ENCODE data around the gene EIF4E2. TPM values are rescaled to one million over a fixed set of nuclear protein-coding genes. Genes with fewer than 3 reads are reported as not detected.

The EIF4E2 gene
- total RNA-seq, 1 experiment from 2014 or later = 69.6 TPM

DNA sequence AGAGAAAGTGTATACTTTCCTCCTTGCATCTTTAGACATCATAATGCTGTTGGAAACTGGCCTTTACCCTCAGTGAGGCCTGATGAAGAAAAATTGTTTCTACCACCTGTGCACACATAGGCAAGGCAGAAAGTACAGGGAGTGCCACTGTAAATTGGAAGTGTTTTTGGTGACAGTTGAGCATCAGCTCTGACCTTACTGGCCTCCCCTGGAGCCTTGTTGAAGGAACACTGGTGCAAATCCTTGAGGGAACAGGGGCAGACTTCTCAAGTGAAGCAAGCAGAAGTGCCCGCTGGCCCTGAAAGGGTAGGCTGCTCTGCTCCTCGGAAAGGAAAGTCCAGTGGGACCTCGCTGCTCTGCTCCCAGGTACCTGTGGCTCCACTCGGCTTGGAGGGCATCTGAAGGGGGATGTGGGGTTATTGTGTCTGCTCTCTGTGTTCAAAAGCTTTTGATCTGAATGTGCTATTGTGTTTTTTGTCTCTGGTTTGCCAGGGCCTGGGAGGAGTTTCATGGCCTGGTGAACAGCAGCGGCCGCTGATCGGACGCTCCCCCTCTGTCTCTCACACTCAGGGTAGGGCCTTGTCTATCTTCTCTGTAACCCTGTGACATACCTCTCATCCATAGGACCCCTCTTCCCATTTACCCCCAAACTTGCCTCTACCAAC is 23.4 kb downstream of the EIF4E2 start:
- H3K27me3 ChIP-seq (ENCODE audit: insufficient read depth, low read depth) = no peaks in the 10 kb centered on the region
- no peak for DNase-seq
- CTCF ChIA-PET = no interaction called here
- no peaks in the 10 kb centered on the region for H3K36me3 ChIP-seq (ENCODE audit: low read depth)
- TF ChIP-seq, protein P1, sequence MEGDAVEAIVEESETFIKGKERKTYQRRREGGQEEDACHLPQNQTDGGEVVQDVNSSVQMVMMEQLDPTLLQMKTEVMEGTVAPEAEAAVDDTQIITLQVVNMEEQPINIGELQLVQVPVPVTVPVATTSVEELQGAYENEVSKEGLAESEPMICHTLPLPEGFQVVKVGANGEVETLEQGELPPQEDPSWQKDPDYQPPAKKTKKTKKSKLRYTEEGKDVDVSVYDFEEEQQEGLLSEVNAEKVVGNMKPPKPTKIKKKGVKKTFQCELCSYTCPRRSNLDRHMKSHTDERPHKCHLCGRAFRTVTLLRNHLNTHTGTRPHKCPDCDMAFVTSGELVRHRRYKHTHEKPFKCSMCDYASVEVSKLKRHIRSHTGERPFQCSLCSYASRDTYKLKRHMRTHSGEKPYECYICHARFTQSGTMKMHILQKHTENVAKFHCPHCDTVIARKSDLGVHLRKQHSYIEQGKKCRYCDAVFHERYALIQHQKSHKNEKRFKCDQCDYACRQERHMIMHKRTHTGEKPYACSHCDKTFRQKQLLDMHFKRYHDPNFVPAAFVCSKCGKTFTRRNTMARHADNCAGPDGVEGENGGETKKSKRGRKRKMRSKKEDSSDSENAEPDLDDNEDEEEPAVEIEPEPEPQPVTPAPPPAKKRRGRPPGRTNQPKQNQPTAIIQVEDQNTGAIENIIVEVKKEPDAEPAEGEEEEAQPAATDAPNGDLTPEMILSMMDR (conservative IDR thresholded peaks at IDR 0.05) = no peak
- no peaks in the 10 kb centered on the region for H3K9me2 ChIP-seq (ENCODE audit: insufficient read depth)
- H4K20me1 ChIP-seq (ENCODE audit: insufficient read depth) = no peaks in the 10 kb centered on the region
- no peaks in the 10 kb centered on the region for H3K9me3 ChIP-seq (ENCODE audit: insufficient read depth, low read depth)
- no peak overlapping the region for H3K4me2 ChIP-seq
- H3K27ac ChIP-seq = no peak overlapping the region
- no TSS peak for BruUV-seq (replicated peaks)
- no peak overlapping the region for H3K4me3 ChIP-seq
- H3K79me2 ChIP-seq (ENCODE audit: low read depth) = no peaks in the 10 kb centered on the region
- POLR2A ChIA-PET (ENCODE audit: unreplicated experiment) = no interaction called here
- H3K4me1 ChIP-seq (replicated peaks; ENCODE audit: insufficient read depth) = no peaks in the 10 kb centered on the region
- H3F3A ChIP-seq (ENCODE audit: insufficient read depth, low read depth) = no peaks in the 10 kb centered on the region
- no peak overlapping the region for H2AFZ ChIP-seq
- intact Hi-C loops (cut with micrococcal nuclease; ENCODE audit: unreplicated experiment) = no loop called here

DNA sequence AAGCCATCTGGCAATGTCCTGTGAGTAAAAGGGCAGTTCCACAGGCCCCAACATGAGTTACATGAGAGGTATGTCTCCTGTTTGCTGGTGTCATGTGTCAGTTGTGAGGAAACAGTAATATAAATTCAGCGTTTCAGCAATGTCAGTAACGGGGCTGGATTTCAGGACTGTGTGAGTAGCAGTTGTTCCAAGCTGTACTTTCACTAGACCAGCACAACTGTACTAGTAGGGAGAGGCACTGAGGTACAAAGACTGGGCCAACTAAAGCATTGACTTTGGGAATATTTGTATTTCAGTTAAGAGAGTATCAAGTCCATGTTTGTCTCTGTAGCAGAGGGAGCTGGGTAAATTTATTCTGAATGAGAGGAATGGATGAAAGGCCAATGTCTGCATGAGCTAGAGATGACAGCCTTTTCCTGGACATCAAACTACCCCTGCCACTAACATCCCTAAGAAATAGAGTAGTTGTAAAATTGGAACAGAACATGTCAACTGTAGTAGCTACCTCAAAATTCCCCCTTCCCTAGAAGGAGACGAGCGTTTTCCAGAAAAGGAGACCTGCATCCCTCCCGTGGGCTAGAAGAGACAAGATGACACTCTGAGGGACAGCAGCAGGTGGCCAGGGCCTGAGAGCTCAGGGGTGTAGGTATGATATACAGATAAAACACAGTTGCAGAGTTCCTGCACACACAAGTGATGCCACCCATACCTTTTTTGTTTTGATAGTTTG is 24.4 kb downstream of the EIF4E2 start:
- Histone ChIP-seq H3K79me2 (ENCODE audit: low read depth) (no peaks in the 10 kb centered on the region), H3K4me1 (replicated peaks; ENCODE audit: insufficient read depth) (no peaks in the 10 kb centered on the region), H3K9me2 (ENCODE audit: insufficient read depth) (no peaks in the 10 kb centered on the region), H2AFZ (no peak overlapping the region), H3F3A (ENCODE audit: insufficient read depth, low read depth) (no peaks in the 10 kb centered on the region), H4K20me1 (ENCODE audit: insufficient read depth) (no peaks in the 10 kb centered on the region), H3K4me2 (no peak overlapping the region), H3K36me3 (ENCODE audit: low read depth) (no peaks in the 10 kb centered on the region), H3K27ac (no peak overlapping the region), H3K4me3 (no peak overlapping the region), H3K9me3 (ENCODE audit: insufficient read depth, low read depth) (no peaks in the 10 kb centered on the region), H3K27me3 (ENCODE audit: insufficient read depth, low read depth) (no peaks in the 10 kb centered on the region)
- intact Hi-C loops (cut with micrococcal nuclease; ENCODE audit: unreplicated experiment) = no loop called here
- no peak for DNase-seq
- ChIA-PET CTCF (no interaction called here), POLR2A (ENCODE audit: unreplicated experiment) (interaction anchor here (0.6 kb wide), 1 partner anchor 1110 kb away, joined by 4 read pairs; the partner anchor contains the start of gene NCL)
- TF ChIP-seq, protein P1 (conservative IDR thresholded peaks at IDR 0.05) = no peak
- TF ChIP-seq EZH2 (IDR thresholded peaks at IDR 0.05; ENCODE audit: low read depth) = no peak
- BruUV-seq (replicated peaks) = no TSS peak

DNA sequence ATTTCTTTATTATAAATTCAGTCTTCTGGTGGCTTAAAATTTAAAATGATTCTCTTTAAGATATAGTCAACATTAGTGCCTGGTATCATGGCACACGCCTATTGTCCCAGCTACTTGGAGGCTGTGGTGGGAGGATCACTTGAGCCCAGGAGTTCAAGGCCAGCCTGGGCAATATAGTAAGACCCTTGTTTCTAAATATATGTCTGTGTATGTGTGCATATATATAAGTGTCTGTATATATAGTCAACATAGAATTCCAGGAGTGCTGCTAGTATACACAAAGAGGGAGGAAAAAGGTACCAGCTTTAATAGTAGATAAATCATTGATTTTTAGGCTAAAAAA is 24.9 kb downstream of the EIF4E2 start:
- Histone ChIP-seq H3K4me1 (replicated peaks; ENCODE audit: insufficient read depth) (no peaks in the 10 kb centered on the region), H3K9me3 (ENCODE audit: insufficient read depth, low read depth) (no peaks in the 10 kb centered on the region), H3K9me2 (ENCODE audit: insufficient read depth) (no peaks in the 10 kb centered on the region), H3F3A (ENCODE audit: insufficient read depth, low read depth) (no peaks in the 10 kb centered on the region), H3K27ac (no peak overlapping the region), H2AFZ (no peak overlapping the region), H3K36me3 (ENCODE audit: low read depth) (no peaks in the 10 kb centered on the region), H3K79me2 (ENCODE audit: low read depth) (no peaks in the 10 kb centered on the region), H3K27me3 (ENCODE audit: insufficient read depth, low read depth) (no peaks in the 10 kb centered on the region), H4K20me1 (ENCODE audit: insufficient read depth) (no peaks in the 10 kb centered on the region), H3K4me3 (no peak overlapping the region), H3K4me2 (no peak overlapping the region)
- no peak for DNase-seq
- ChIA-PET CTCF (no interaction called here), POLR2A (ENCODE audit: unreplicated experiment) (interaction anchor here (0.6 kb wide), 1 partner anchor 1111 kb away, joined by 4 read pairs; the partner anchor contains the start of gene NCL)
- no peak for TF ChIP-seq EZH2 (IDR thresholded peaks at IDR 0.05; ENCODE audit: low read depth)
- TF ChIP-seq, protein P1 (conservative IDR thresholded peaks at IDR 0.05) = no peak
- no TSS peak for BruUV-seq (replicated peaks)
- intact Hi-C loops (cut with micrococcal nuclease; ENCODE audit: unreplicated experiment) = no loop called here

All from PC-9 (cell line).